Natural killer cell (primary cell): ENCODE results near the gene PAF1. TPM values are rescaled to one million over a fixed set of nuclear protein-coding genes. Genes with fewer than 3 reads are reported as not detected.

Experiments used
- ATAC-seq, 3 donors: fragments of 150-1000 bp in 2 of 3; fragments of 200-7000 bp in 1 of 3; cut with Tn5 transposase; 1 replicate in 1 of 3; 2 replicates in 2 of 3; pipeline ENCODE4 v1.10.0; 2021; ENCODE audit warnings: mild to moderate bottlenecking in 2 of 3, moderate library complexity in 2 of 3
- DNase-seq, 2 donors: peaks; one replicate each; pipeline versions ENCODE4 v3.0.0 to v3.0.0-alpha.2; 2013 to 2021; ENCODE audit warnings: mixed read lengths in 1 of 2
- H3K27ac ChIP-seq: one replicate; pipeline ENCODE4 v1.5.1; 2013; ENCODE audit warnings: mild to moderate bottlenecking, low read length
- H3K27me3 ChIP-seq: one replicate; pipeline ENCODE4 v1.6.1; 2013; ENCODE audit warnings: low read length; ENCODE audit not compliant: control insufficient read depth, insufficient read depth
- H3K36me3 ChIP-seq: one replicate; pipeline ENCODE4 v1.6.1; 2013; ENCODE audit warnings: low read length; ENCODE audit not compliant: control insufficient read depth, insufficient read depth
- H3K4me1 ChIP-seq: one replicate; pipeline ENCODE4 v1.6.1; 2013; ENCODE audit warnings: low read length; ENCODE audit not compliant: control insufficient read depth, insufficient read depth
- H3K4me3 ChIP-seq: one replicate; pipeline ENCODE4 v1.5.1; 2013; ENCODE audit warnings: low read length
- H3K9me3 ChIP-seq: one replicate; pipeline ENCODE4 v1.6.1; 2013; ENCODE audit warnings: low read length; ENCODE audit not compliant: control insufficient read depth, insufficient read depth
- H3K27ac Mint-ChIP-seq, 2 donors: one replicate each; pipeline ENCODE4 v1.8.0; 2022; ENCODE audit warnings: mild to moderate bottlenecking in 2 of 2, mixed read lengths in 2 of 2, moderate library complexity in 1 of 2
- H3K27me3 Mint-ChIP-seq, 2 donors: one replicate each; pipeline ENCODE4 v1.8.0; 2022; ENCODE audit warnings: low read depth in 2 of 2, mixed read lengths in 2 of 2
- H3K36me3 Mint-ChIP-seq: one replicate; pipeline ENCODE4 v1.8.0; 2022; ENCODE audit warnings: mixed read lengths
- H3K4me1 Mint-ChIP-seq, 2 donors: one replicate each; pipeline ENCODE4 v1.8.0; 2022; ENCODE audit warnings: mixed read lengths in 2 of 2
- H3K4me3 Mint-ChIP-seq: one replicate; pipeline ENCODE4 v1.8.0; 2022; ENCODE audit warnings: mild to moderate bottlenecking, moderate library complexity, mixed read lengths
- H3K9me3 Mint-ChIP-seq, 2 donors: one replicate each; pipeline ENCODE4 v1.8.0; 2022; ENCODE audit warnings: mixed read lengths in 2 of 2
- CTCF ChIP-seq: fragments of 200-600 bp; IDR thresholded peaks from one replicate; pipeline ENCODE4 v1.8.0; 2022; ENCODE audit warnings: antibody characterized with exemption
- WGBS: methylation state at CpG from one replicate; pipeline ENCODE4 v1.1.7; 2013; ENCODE audit warnings: missing lambda C conversion rate; ENCODE audit not compliant: insufficient coverage; 5-methylcytosine and 5-hydroxymethylcytosine counted together
- intact Hi-C: fragments of 100-400 bp; cut with micrococcal nuclease; formaldehyde crosslinking; loops from one replicate; pipeline ENCODE4 v1.14.2; 2022
- total RNA-seq, 4 donors: library from RNA; stranded (reverse); fragments of 120-200 nt in 1 of 4; gene quantifications; one replicate each; pipeline versions ENCODE4 v1.2.3 to v1.2.4, GENCODE V29; 2013 to 2022

PAF1 gene
- total RNA-seq, 3 donors from 2014 or later (not counting 1 experiment from before 2014, with no cell fraction given) = 54.3 to 80.9 (median 68.3) TPM

GRCh38 chr19:39412867-39413271 is 22.0 kb upstream of the PAF1 start:
- Mint-ChIP-seq H3K36me3 (peaks cover 7% of the 10 kb centered on the region), H3K4me3 (peak overlapping the region; percentile 97), H3K27ac (peak overlapping the region; percentile 96 to 97), H3K9me3 (no peaks in the 10 kb centered on the region), H3K4me1 (peaks cover 53 to 63% of the 10 kb centered on the region in 2 donors), H3K27me3 (no peaks in the 10 kb centered on the region)
- intact Hi-C loops = loop anchor here (1.0 to 5.0 kb wide), 5 partner anchors 12 to 119 kb away; partner anchors contain the start of genes EID2B, RPS16, SAMD4B and SUPT5H
- Histone ChIP-seq H3K36me3 (peaks cover 16% of the 10 kb centered on the region), H3K27me3 (no peaks in the 10 kb centered on the region), H3K9me3 (no peaks in the 10 kb centered on the region), H3K4me1 (peaks cover 46% of the 10 kb centered on the region), H3K4me3 (peak overlapping the region; percentile 70), H3K27ac (peak overlapping the region; percentile 82)
- TF ChIP-seq CTCF = peak; percentile 14
- DNase-seq (peak in 1 of 2 donors; percentile 61), ATAC-seq (no peak)
- 0% methylated on average over 24 of the region's 24 CpGs for WGBS

- Mint-ChIP-seq H3K27me3 (no peaks in the 10 kb centered on the region), H3K36me3 (peaks cover 7% of the 10 kb centered on the region), H3K27ac (peak within 1 kb of the TSS; percentile 96 to 97), H3K4me3 (peak within 1 kb of the TSS; percentile 97), H3K9me3 (no peaks in the 10 kb centered on the region), H3K4me1 (peaks cover 55 to 66% of the 10 kb centered on the region in 2 donors)
- Histone ChIP-seq H3K27ac (peak within 1 kb of the TSS; percentile 96), H3K9me3 (no peaks in the 10 kb centered on the region), H3K27me3 (no peaks in the 10 kb centered on the region), H3K4me1 (peaks cover 47% of the 10 kb centered on the region), H3K4me3 (peak within 1 kb of the TSS; percentile 70), H3K36me3 (peaks cover 20% of the 10 kb centered on the region)
- DNase-seq (peak; percentile 98), ATAC-seq (peak; percentile 54 to 80 (median 57))
- intact Hi-C loops = loop anchor here (1.0 to 5.0 kb wide), 5 partner anchors 11 to 120 kb away; partner anchors contain the start of genes EID2B, RPS16, SAMD4B and SUPT5H
- WGBS = under 1% methylated on average over 60 of the region's 60 CpGs
- TF ChIP-seq CTCF = peak; percentile 86
Measured at GRCh38 chr19:39412100-39412866, 21.4 kb upstream of the PAF1 start, which contains the start of gene PLEKHG2. Gene PLEKHG2, plus strand, starts transcription at chr19:39412669. Its CDS starts 1,418 bp downstream, at chr19:39414087.

- no peaks in the 10 kb centered on the region for H3K27me3 ChIP-seq
- DNase-seq (peak; percentile 88 to 96), ATAC-seq (peak; percentile 37 to 67 (median 45))
- Mint-ChIP-seq H3K36me3 (peaks cover 7% of the 10 kb centered on the region), H3K9me3 (no peaks in the 10 kb centered on the region), H3K4me1 (peaks cover 55 to 71% of the 10 kb centered on the region in 2 donors), H3K27ac (peak overlapping the region; percentile 96 to 97), H3K27me3 (no peaks in the 10 kb centered on the region), H3K4me3 (peak overlapping the region; percentile 97)
- H3K27ac ChIP-seq = peak overlapping the region; percentile 96
- WGBS = 0% methylated on average over 4 of the region's 7 CpGs
- peaks cover 20% of the 10 kb centered on the region for H3K36me3 ChIP-seq
- intact Hi-C loops = loop anchor here (1.0 to 5.0 kb wide), 7 partner anchors 10 to 287 kb away; partner anchors contain the start of genes EID2B, PAK4, RPS16 and SAMD4B
- peak; percentile 68 for TF ChIP-seq CTCF
- peaks cover 47% of the 10 kb centered on the region for H3K4me1 ChIP-seq
- H3K9me3 ChIP-seq = no peaks in the 10 kb centered on the region
- peak overlapping the region; percentile 70 for H3K4me3 ChIP-seq
Measured at GRCh38 chr19:39411832-39412099, 20.9 kb upstream of the PAF1 start.
